HEK293 (cell line): ENCODE data around the gene NLRP11.

ENCODE experiments used
- CTCF ChIA-PET: fragments of 350-600 bp; formaldehyde crosslinking; extraction: SDS; loops from one replicate; lab custom pipeline; 2021; ENCODE audit warnings: antibody characterized with exemption; lab: Yijun Ruan, JAX
- POLR2A ChIA-PET: fragments of 300-600 bp; formaldehyde crosslinking; extraction: SDS; loops from one replicate; lab custom pipeline; 2020; ENCODE audit warnings: antibody characterized with exemption, inconsistent platforms; lab: Yijun Ruan, JAX
- H3K27ac ChIP-seq: fragments of 200-500 bp; sonication (Bioruptor generic); 2 replicates; pipeline ENCODE4 v1.5.1; 2014; ENCODE audit warnings: low read depth, low read length, control low read depth, inconsistent platforms; ENCODE audit errors: extremely low read depth
- H3K36me3 ChIP-seq, 2 experiments: fragments of 200-500 bp in 1 of 2; sonication (Bioruptor generic) in 1 of 2; 1 replicate in 1 of 2; 2 replicates in 1 of 2; pipeline ENCODE4 v1.5.1; 2014 to 2017; ENCODE audit warnings: inconsistent platforms in 2 of 2, low read length in 2 of 2; ENCODE audit not compliant: control insufficient read depth in 2 of 2, insufficient read depth in 1 of 2
- H3K4me1 ChIP-seq: fragments of 200-500 bp; sonication (Bioruptor generic); 2 replicates; pipeline ENCODE4 v1.5.1; 2014; ENCODE audit warnings: mild to moderate bottlenecking, low read length, inconsistent platforms; ENCODE audit not compliant: control insufficient read depth, insufficient read depth
- H3K4me3 ChIP-seq: 2 replicates; pipeline ENCODE4 v1.5.1; 2011; ENCODE audit warnings: low read depth, mild to moderate bottlenecking, control low read depth, low read length, moderate library complexity
- H3K9me3 ChIP-seq: fragments of 200-500 bp; sonication (Bioruptor generic); 2 replicates; pipeline ENCODE4 v1.5.1; 2014; ENCODE audit warnings: low read depth, low read length, inconsistent platforms; ENCODE audit not compliant: control insufficient read depth, insufficient read depth
- BCL11A ChIP-seq: fragments of 450-650 bp; formaldehyde crosslinking; IDR thresholded peaks from 2 replicates; pipeline ENCODE4 v1.5.1; 2016; ENCODE audit warnings: low read depth, missing biosample characterization, missing genetic modification characterization
- CTCF ChIP-seq: fragments of 450-650 bp; formaldehyde crosslinking; IDR thresholded peaks from 2 replicates; pipeline ENCODE4 v1.5.1; 2016; ENCODE audit warnings: missing biosample characterization, missing genetic modification characterization
- PRDM1 ChIP-seq: fragments of 450-650 bp; formaldehyde crosslinking; IDR thresholded peaks from 2 replicates; pipeline ENCODE4; 2016; ENCODE audit warnings: missing biosample characterization, missing genetic modification characterization
- SCRT2 ChIP-seq: fragments of 450-650 bp; formaldehyde crosslinking; IDR thresholded peaks from 2 replicates; pipeline ENCODE4 v1.5.1; 2016; ENCODE audit warnings: missing biosample characterization, missing genetic modification characterization
- YY1 ChIP-seq: fragments of 450-650 bp; formaldehyde crosslinking; IDR thresholded peaks from 2 replicates; pipeline ENCODE4 v1.5.1; 2018; ENCODE audit warnings: missing biosample characterization, missing genetic modification characterization
- ZBTB1 ChIP-seq: fragments of 450-650 bp; formaldehyde crosslinking; IDR thresholded peaks from 2 replicates; pipeline ENCODE4 v1.5.1; 2016; ENCODE audit warnings: missing biosample characterization, missing genetic modification characterization
- ZBTB48 ChIP-seq: fragments of 450-650 bp; formaldehyde crosslinking; IDR thresholded peaks from 2 replicates; pipeline ENCODE4 v1.5.1; 2016; ENCODE audit warnings: missing biosample characterization, missing genetic modification characterization
- ZNF211 ChIP-seq: fragments of 450-650 bp; formaldehyde crosslinking; IDR thresholded peaks from 2 replicates; pipeline ENCODE4 v1.5.1; 2016; ENCODE audit warnings: low read depth, missing biosample characterization, missing genetic modification characterization
- ZNF221 ChIP-seq: fragments of 450-650 bp; formaldehyde crosslinking; IDR thresholded peaks from 2 replicates; pipeline ENCODE4 v1.5.1; 2017; ENCODE audit warnings: missing biosample characterization, missing genetic modification characterization, borderline replicate concordance
- ZNF239 ChIP-seq: fragments of 450-650 bp; formaldehyde crosslinking; IDR thresholded peaks from 2 replicates; pipeline ENCODE4 v1.5.1; 2016; ENCODE audit warnings: missing biosample characterization, missing genetic modification characterization
- ZNF311 ChIP-seq: fragments of 450-650 bp; formaldehyde crosslinking; IDR thresholded peaks from 2 replicates; pipeline ENCODE4 v1.5.1; 2017; ENCODE audit warnings: missing biosample characterization, missing genetic modification characterization, borderline replicate concordance
- ZNF473 ChIP-seq: fragments of 450-650 bp; formaldehyde crosslinking; IDR thresholded peaks from 2 replicates; pipeline ENCODE4 v1.5.1; 2017; ENCODE audit warnings: missing biosample characterization, missing genetic modification characterization
- ZNF548 ChIP-seq: fragments of 450-650 bp; formaldehyde crosslinking; IDR thresholded peaks from 2 replicates; pipeline ENCODE4 v1.5.1; 2016; ENCODE audit warnings: missing biosample characterization, missing genetic modification characterization
- ZNF549 ChIP-seq: fragments of 450-650 bp; IDR thresholded peaks from 2 replicates; pipeline ENCODE4 v1.5.1; 2018; ENCODE audit warnings: missing biosample characterization, missing genetic modification characterization, mild to moderate bottlenecking, inconsistent platforms, moderate library complexity
- ZNF654 ChIP-seq: fragments of 450-650 bp; formaldehyde crosslinking; IDR thresholded peaks from 2 replicates; pipeline ENCODE4 v1.5.1; 2016; ENCODE audit warnings: low read depth, missing biosample characterization, missing genetic modification characterization
- ZNF658 ChIP-seq: fragments of 450-650 bp; formaldehyde crosslinking; IDR thresholded peaks from 2 replicates; pipeline ENCODE4; 2016; ENCODE audit warnings: missing biosample characterization, missing genetic modification characterization
- ZNF791 ChIP-seq: fragments of 450-650 bp; formaldehyde crosslinking; IDR thresholded peaks from 2 replicates; pipeline ENCODE4 v1.5.1; 2016; ENCODE audit warnings: missing biosample characterization, missing genetic modification characterization
- ZSCAN18 ChIP-seq: fragments of 450-650 bp; formaldehyde crosslinking; IDR thresholded peaks from 2 replicates; pipeline ENCODE4 v1.5.1; 2016; ENCODE audit warnings: missing biosample characterization, missing genetic modification characterization
- TF ChIP-seq, protein P1 (sequence below): fragments of 450-650 bp; formaldehyde crosslinking; IDR thresholded peaks from 2 replicates; pipeline ENCODE4 v1.5.1; 2016; ENCODE audit warnings: missing biosample characterization, missing genetic modification characterization
- TF ChIP-seq, protein P2 (sequence below): fragments of 450-650 bp; formaldehyde crosslinking; IDR thresholded peaks from 2 replicates; pipeline ENCODE4 v1.5.1; 2016; ENCODE audit warnings: missing biosample characterization, missing genetic modification characterization
- TF ChIP-seq, protein P3 (sequence below): fragments of 450-650 bp; formaldehyde crosslinking; IDR thresholded peaks from 2 replicates; pipeline ENCODE4 v1.5.1; 2016; ENCODE audit warnings: missing biosample characterization, missing genetic modification characterization

The NLRP11 gene

DNA sequence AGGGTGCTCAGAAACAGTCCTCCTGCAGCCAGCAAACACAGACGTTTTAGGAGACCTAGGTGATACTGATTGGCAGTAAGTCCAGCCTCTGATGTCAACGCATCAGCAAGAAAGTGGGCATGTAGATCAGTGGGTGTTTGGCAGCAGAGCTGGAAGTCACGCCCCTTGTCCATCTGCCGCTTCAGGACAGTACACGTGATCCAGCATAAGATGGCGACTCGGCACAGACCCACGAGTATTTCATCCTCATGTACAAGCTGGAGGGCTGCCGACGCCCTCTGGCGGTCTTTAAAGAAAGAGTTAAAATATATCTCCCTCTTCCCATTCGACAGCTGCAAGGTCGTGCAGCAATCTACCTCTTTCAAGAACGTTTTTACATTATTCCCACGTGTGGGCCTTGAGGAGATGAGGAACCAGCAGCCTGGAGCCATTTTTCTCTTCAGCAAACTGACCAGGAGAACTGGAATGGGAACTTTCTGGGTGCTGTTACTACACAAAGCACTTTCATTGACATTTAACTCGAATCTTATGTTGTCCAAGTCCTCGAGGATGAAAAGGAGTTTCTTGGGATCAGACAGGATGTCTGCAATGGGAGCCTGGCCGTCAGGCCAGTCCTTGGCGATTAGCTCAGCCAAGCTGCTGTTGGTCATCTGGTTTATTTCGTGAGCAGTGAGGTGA is 22.3 kb downstream of the NLRP11 start (continued):
- TF ChIP-seq ZNF239 (tag by site-specific recombination): no peak

DNA sequence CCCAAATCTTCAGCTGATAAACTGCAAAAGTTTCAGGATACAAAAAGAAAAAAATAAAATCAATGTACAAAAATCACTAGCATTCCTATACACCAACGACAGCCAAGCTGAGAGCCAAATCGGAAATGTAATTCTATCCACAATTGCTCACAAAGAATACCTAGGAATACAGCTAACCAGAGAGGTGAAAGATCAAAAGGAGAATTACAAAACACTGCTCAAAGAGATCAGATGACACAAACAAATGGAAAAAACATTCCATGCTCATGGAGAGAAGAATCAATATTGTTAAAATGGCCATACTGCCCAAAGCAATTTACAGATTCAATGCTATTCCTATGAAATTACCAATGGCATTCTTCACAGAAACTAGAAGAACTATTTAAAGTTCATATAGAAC is 29.5 kb downstream of the NLRP11 start:
- TF ChIP-seq ZNF658 (no peak), ZNF211 (tag by site-specific recombination) (no peak), CTCF (tag by site-specific recombination) (no peak), ZNF654 (tag by site-specific recombination) (no peak), ZNF791 (tag by site-specific recombination) (no peak), ZNF549 (tag by site-specific recombination) (no peak), YY1 (tag by site-specific recombination) (no peak), ZNF221 (tag by site-specific recombination) (no peak)
- TF ChIP-seq, protein P1, sequence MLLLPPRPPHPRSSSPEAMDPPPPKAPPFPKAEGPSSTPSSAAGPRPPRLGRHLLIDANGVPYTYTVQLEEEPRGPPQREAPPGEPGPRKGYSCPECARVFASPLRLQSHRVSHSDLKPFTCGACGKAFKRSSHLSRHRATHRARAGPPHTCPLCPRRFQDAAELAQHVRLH (tag by site-specific recombination): no peak
- TF ChIP-seq, protein P2, sequence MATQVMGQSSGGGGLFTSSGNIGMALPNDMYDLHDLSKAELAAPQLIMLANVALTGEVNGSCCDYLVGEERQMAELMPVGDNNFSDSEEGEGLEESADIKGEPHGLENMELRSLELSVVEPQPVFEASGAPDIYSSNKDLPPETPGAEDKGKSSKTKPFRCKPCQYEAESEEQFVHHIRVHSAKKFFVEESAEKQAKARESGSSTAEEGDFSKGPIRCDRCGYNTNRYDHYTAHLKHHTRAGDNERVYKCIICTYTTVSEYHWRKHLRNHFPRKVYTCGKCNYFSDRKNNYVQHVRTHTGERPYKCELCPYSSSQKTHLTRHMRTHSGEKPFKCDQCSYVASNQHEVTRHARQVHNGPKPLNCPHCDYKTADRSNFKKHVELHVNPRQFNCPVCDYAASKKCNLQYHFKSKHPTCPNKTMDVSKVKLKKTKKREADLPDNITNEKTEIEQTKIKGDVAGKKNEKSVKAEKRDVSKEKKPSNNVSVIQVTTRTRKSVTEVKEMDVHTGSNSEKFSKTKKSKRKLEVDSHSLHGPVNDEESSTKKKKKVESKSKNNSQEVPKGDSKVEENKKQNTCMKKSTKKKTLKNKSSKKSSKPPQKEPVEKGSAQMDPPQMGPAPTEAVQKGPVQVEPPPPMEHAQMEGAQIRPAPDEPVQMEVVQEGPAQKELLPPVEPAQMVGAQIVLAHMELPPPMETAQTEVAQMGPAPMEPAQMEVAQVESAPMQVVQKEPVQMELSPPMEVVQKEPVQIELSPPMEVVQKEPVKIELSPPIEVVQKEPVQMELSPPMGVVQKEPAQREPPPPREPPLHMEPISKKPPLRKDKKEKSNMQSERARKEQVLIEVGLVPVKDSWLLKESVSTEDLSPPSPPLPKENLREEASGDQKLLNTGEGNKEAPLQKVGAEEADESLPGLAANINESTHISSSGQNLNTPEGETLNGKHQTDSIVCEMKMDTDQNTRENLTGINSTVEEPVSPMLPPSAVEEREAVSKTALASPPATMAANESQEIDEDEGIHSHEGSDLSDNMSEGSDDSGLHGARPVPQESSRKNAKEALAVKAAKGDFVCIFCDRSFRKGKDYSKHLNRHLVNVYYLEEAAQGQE (tag by site-specific recombination): no peak
- TF ChIP-seq, protein P3, sequence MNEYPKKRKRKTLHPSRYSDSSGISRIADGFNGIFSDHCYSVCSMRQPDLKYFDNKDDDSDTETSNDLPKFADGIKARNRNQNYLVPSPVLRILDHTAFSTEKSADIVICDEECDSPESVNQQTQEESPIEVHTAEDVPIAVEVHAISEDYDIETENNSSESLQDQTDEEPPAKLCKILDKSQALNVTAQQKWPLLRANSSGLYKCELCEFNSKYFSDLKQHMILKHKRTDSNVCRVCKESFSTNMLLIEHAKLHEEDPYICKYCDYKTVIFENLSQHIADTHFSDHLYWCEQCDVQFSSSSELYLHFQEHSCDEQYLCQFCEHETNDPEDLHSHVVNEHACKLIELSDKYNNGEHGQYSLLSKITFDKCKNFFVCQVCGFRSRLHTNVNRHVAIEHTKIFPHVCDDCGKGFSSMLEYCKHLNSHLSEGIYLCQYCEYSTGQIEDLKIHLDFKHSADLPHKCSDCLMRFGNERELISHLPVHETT (tag by site-specific recombination): no peak
- no peak overlapping the region for H3K4me3 ChIP-seq
- ChIA-PET CTCF (interaction anchor here (1.8 kb wide), 1 partner anchor 24 kb away, joined by 5 read pairs; no protein-coding TSS in a partner anchor), POLR2A (no interaction called here)
- H3K36me3 ChIP-seq: no peaks in the 10 kb centered on the region
- H3K9me3 ChIP-seq: no peaks in the 10 kb centered on the region; the same call in 1 of the 2 replicates
- H3K4me1 ChIP-seq: no peaks in the 10 kb centered on the region
- no peak overlapping the region for H3K27ac ChIP-seq

GRCh38 chr19:55801416-55801815 is 30.4 kb downstream of the NLRP11 start:
- H3K9me3 ChIP-seq: no peaks in the 10 kb centered on the region; the same call in 1 of the 2 replicates
- H3K36me3 ChIP-seq: no peaks in the 10 kb centered on the region
- no peak overlapping the region for H3K27ac ChIP-seq
- ChIA-PET CTCF (interaction anchor here (1.8 to 2.2 kb wide), 2 partner anchors 8 to 23 kb away, joined by 5 to 10 read pairs; no protein-coding TSS in a partner anchor), POLR2A (no interaction called here)
- no peaks in the 10 kb centered on the region for H3K4me1 ChIP-seq
- H3K4me3 ChIP-seq: no peak overlapping the region
- TF ChIP-seq ZNF311: no peak
- no peak for TF ChIP-seq SCRT2
- TF ChIP-seq ZNF548 (tag by site-specific recombination): no peak
- no peak for TF ChIP-seq ZBTB1 (tag by site-specific recombination)
- TF ChIP-seq ZBTB48 (tag by site-specific recombination): no peak
- TF ChIP-seq PRDM1 (tag by site-specific recombination): no peak
- TF ChIP-seq, protein P3 (tag by site-specific recombination): no peak
- no peak for TF ChIP-seq BCL11A (tag by site-specific recombination)
- TF ChIP-seq ZNF473 (tag by site-specific recombination): no peak
- TF ChIP-seq ZSCAN18 (tag by site-specific recombination): no peak
